GM23338 (cell line): Measurements from ENCODE around the gene KIFAP3. TPM values are rescaled to one million over a fixed set of nuclear protein-coding genes. Genes with fewer than 3 reads are reported as not detected.

Experiments
- ATAC-seq: fragments of 200-7000 bp; cut with Tn5 transposase; 3 replicates; pipeline ENCODE4 v1.9.1; 2020
- DNase-seq: peaks from one replicate; pipeline ENCODE4 v3.0.0-alpha.2; 2015; ENCODE audit warnings: low spot score
- H2AFZ ChIP-seq: fragments of 200-600 bp; sonication (generic); 2 replicates; pipeline ENCODE4 v1.8.0; 2016; ENCODE audit warnings: antibody characterized with exemption, mild to moderate bottlenecking, moderate library complexity
- H3F3A ChIP-seq: fragments of 200-600 bp; sonication (generic); replicated peaks from 2 replicates; pipeline ENCODE4 v1.8.0; 2017; ENCODE audit warnings: antibody characterized with exemption, mixed run types, low read depth
- H3K27ac ChIP-seq: fragments of 200-600 bp; sonication (generic); 2 replicates; pipeline ENCODE4 v1.6.1; 2016; ENCODE audit warnings: low read depth
- H3K27me3 ChIP-seq: fragments of 200-600 bp; sonication (generic); 2 replicates; pipeline ENCODE4 v1.8.0; 2016; ENCODE audit warnings: mild to moderate bottlenecking, mixed run types, moderate library complexity; ENCODE audit not compliant: insufficient read depth
- H3K36me3 ChIP-seq: fragments of 200-600 bp; sonication (generic); 2 replicates; pipeline ENCODE4 v1.8.0; 2016; ENCODE audit warnings: mild to moderate bottlenecking; ENCODE audit not compliant: insufficient read depth
- H3K4me1 ChIP-seq: fragments of 200-600 bp; sonication (generic); 2 replicates; pipeline ENCODE4 v1.8.0; 2016; ENCODE audit warnings: mild to moderate bottlenecking, moderate library complexity; ENCODE audit not compliant: insufficient read depth
- H3K4me2 ChIP-seq: fragments of 200-600 bp; sonication (generic); 2 replicates; pipeline ENCODE4 v1.7.1; 2017; ENCODE audit warnings: mixed run types
- H3K4me3 ChIP-seq: fragments of 200-600 bp; sonication (generic); 2 replicates; pipeline ENCODE4 v1.6.1; 2016; ENCODE audit warnings: mixed run types
- H3K79me2 ChIP-seq: fragments of 200-600 bp; sonication (generic); replicated peaks from 2 replicates; pipeline ENCODE4 v1.8.0; 2017; ENCODE audit warnings: mild to moderate bottlenecking; ENCODE audit not compliant: insufficient read depth
- H3K9me2 ChIP-seq: fragments of 200-600 bp; sonication (generic); 2 replicates; pipeline ENCODE4 v1.8.0; 2017; ENCODE audit not compliant: insufficient read depth
- H4K20me1 ChIP-seq: fragments of 200-600 bp; sonication (generic); replicated peaks from 2 replicates; pipeline ENCODE4 v1.8.0; 2017; ENCODE audit warnings: mild to moderate bottlenecking; ENCODE audit not compliant: insufficient read depth
- H3K27ac Mint-ChIP-seq: 2 replicates; pipeline ENCODE4 v1.8.0; 2020; ENCODE audit warnings: inconsistent platforms, mild to moderate bottlenecking, moderate library complexity, mixed read lengths
- H3K27me3 Mint-ChIP-seq: 3 replicates; pipeline ENCODE4 v1.8.0; 2022; ENCODE audit warnings: low read depth, mild to moderate bottlenecking, moderate library complexity, mixed read lengths, inconsistent platforms; ENCODE audit not compliant: insufficient read depth, poor library complexity
- H3K36me3 Mint-ChIP-seq: 3 replicates; pipeline ENCODE4 v1.8.0; 2021; ENCODE audit warnings: low read depth, mild to moderate bottlenecking, inconsistent platforms, moderate library complexity, mixed read lengths
- H3K4me1 Mint-ChIP-seq: 3 replicates; pipeline ENCODE4 v1.8.0; 2020; ENCODE audit warnings: mild to moderate bottlenecking, inconsistent platforms, mixed read lengths
- H3K4me3 Mint-ChIP-seq: 3 replicates; pipeline ENCODE4 v1.8.0; 2021; ENCODE audit warnings: moderate library complexity, mild to moderate bottlenecking, inconsistent platforms, mixed read lengths
- H3K9me3 Mint-ChIP-seq: 3 replicates; pipeline ENCODE4 v1.8.0; 2020; ENCODE audit warnings: moderate library complexity, mild to moderate bottlenecking, inconsistent platforms, mixed read lengths
- CREB1 ChIP-seq: fragments of 250-450 bp; sonication (Bioruptor Pico); IDR thresholded peaks from 2 replicates; pipeline ENCODE4 v1.5.0; 2020; ENCODE audit warnings: low read depth, mild to moderate bottlenecking, moderate library complexity
- EZH2 ChIP-seq: fragments of 200-600 bp; sonication (generic); IDR thresholded peaks from one replicate; pipeline ENCODE4 v1.8.0; 2017; ENCODE audit warnings: antibody characterized with exemption, mild to moderate bottlenecking, low read depth; ENCODE audit not compliant: unreplicated experiment
- JUNB ChIP-seq: IDR thresholded peaks from one replicate; pipeline ENCODE4 v1.6.1; 2016; ENCODE audit warnings: antibody characterized with exemption; ENCODE audit not compliant: unreplicated experiment
- POLR2AphosphoS5 ChIP-seq: IDR thresholded peaks from 2 replicates; pipeline ENCODE4 v1.6.1; 2016; ENCODE audit warnings: antibody characterized with exemption, low read depth
- ZNF331 ChIP-seq: fragments of 250-450 bp; sonication (Bioruptor Pico); IDR thresholded peaks from 2 replicates; pipeline ENCODE4 v1.5.0; 2020; ENCODE audit warnings: low read depth, mild to moderate bottlenecking, moderate library complexity
- ZNF462 ChIP-seq: fragments of 250-450 bp; sonication (Bioruptor Pico); IDR thresholded peaks from 2 replicates; pipeline ENCODE4 v1.5.0; 2020; ENCODE audit warnings: mild to moderate bottlenecking, moderate library complexity
- polyA plus RNA-seq: library from polyadenylated mRNA; unstranded; fragments of >200 nt; fragmentation: Nextera tagmentation; extraction: Ambion mirVana; gene quantifications from 2 replicates; pipeline ENCODE4 v1.2.1, GENCODE V29; 2016
- total RNA-seq: library from RNA; depleted of rRNA; stranded (reverse); fragments of >200 nt; shearing (Covaris generic); gene quantifications from 2 replicates; pipeline ENCODE4 v1.2.3, GENCODE V29; 2014

The KIFAP3 gene
- total and polyA plus RNA-seq, 2 experiments from 2014 or later, result 2.7 to 3.1 TPM

GRCh38 chr1:170044187-170044586 is 30.3 kb downstream of the KIFAP3 start:
- peaks cover 1% of the 10 kb centered on the region for H3K27me3 Mint-ChIP-seq
- Histone ChIP-seq H3K79me2 (no peaks in the 10 kb centered on the region), H3K4me2 (no peak overlapping the region), H3K27me3 (no peaks in the 10 kb centered on the region), H3F3A (no peaks in the 10 kb centered on the region), H3K4me1 (no peaks in the 10 kb centered on the region), H3K27ac (no peak overlapping the region), H2AFZ (no peak overlapping the region), H3K4me3 (no peak overlapping the region), H4K20me1 (no peaks in the 10 kb centered on the region), H3K9me2 (no peaks in the 10 kb centered on the region), H3K36me3 (no peaks in the 10 kb centered on the region)
- DNase-seq (no peak), ATAC-seq (no peak)
- H3K9me3 Mint-ChIP-seq, result no peaks in the 10 kb centered on the region
- TF ChIP-seq POLR2AphosphoS5 (no peak), JUNB (no peak), ZNF331 (CRISPR knock-in tag) (no peak), EZH2 (no peak), CREB1 (no peak), ZNF462 (CRISPR knock-in tag) (no peak)
- no peak overlapping the region for H3K27ac Mint-ChIP-seq
- H3K36me3 Mint-ChIP-seq, result no peaks in the 10 kb centered on the region
- no peak overlapping the region for H3K4me3 Mint-ChIP-seq
- H3K4me1 Mint-ChIP-seq, result peaks cover 4% of the 10 kb centered on the region; the same call in 1 of the 3 replicates
